ENCODE measurements around the gene SOAT1. TPM values are rescaled to one million over a fixed set of nuclear protein-coding genes. Genes with fewer than 3 reads are reported as not detected.

The SOAT1 gene
- total and polyA plus RNA-seq, 2 of the 8 experiments (the other 6 are each of a cell fraction or from before 2014, with no cell fraction given): 2.7 to 4.7 TPM

GRCh38 chr1:179376223-179376622 lies 82.6 kb downstream of the SOAT1 start (continued):
- TF ChIP-seq ATF2 (IDR thresholded peaks at IDR 0.05; ENCODE audit: low read length) (no peak), FOSL1 (IDR thresholded peaks at IDR 0.05; ENCODE audit: insufficient read depth, low read depth, low read length) (no peak), SIX5 (IDR thresholded peaks at IDR 0.05; ENCODE audit: low read depth, low read length) (no peak), SRF (IDR thresholded peaks at IDR 0.05; ENCODE audit: low read depth, low read length) (no peak), MAX (IDR thresholded peaks at IDR 0.05) (no peak), E2F6 (IDR thresholded peaks at IDR 0.05) (no peak)
